ENCODE data around the gene KRT6B. TPM values are rescaled to one million over a fixed set of nuclear protein-coding genes. Genes with fewer than 3 reads are reported as not detected.
"Not testable (repeated sequence)": the region's sequence is repeated elsewhere in the genome, so short reads cannot be mapped to it uniquely, and the experiment has no call there.

The KRT6B gene
- polyA plus RNA-seq, 3 donors, result not detected

- DNase-seq, result no peak
Measured at GRCh38 chr12:52413782-52414345, 38.1 kb downstream of the KRT6B start.

GRCh38 chr12:52413202-52413601 lies 38.7 kb downstream of the KRT6B start:
- DNase-seq, result no peak

GRCh38 chr12:52411815-52412214 lies 40.1 kb downstream of the KRT6B start:
- no peak for DNase-seq

GRCh38 chr12:52410589-52411248 lies 41.2 kb downstream of the KRT6B start:
- DNase-seq, result not testable (repeated sequence)

GRCh38 chr12:52407918-52408317 lies 44.0 kb downstream of the KRT6B start:
- no peak for DNase-seq

GRCh38 chr12:52405922-52406385 lies 46.0 kb downstream of the KRT6B start, which contains the start of gene KRT82:
TSS of gene KRT82 (minus strand) at chr12:52406335. CDS start at chr12:52406277, 58 bp downstream.
- no peak for DNase-seq

GRCh38 chr12:52404951-52405350 lies 47.0 kb downstream of the KRT6B start:
- DNase-seq, result no peak

- DNase-seq, result no peak
Measured at GRCh38 chr12:52403561-52403960, 48.4 kb downstream of the KRT6B start.

- no peak for DNase-seq
Measured at GRCh38 chr12:52402873-52403540, 48.9 kb downstream of the KRT6B start.

GRCh38 chr12:52402377-52402776 lies 49.6 kb downstream of the KRT6B start:
- no peak for DNase-seq

GRCh38 chr12:52401926-52402325 lies 50.0 kb downstream of the KRT6B start:
- no peak for DNase-seq

- DNase-seq, result no peak
Measured at GRCh38 chr12:52401526-52401925, 50.4 kb downstream of the KRT6B start.

- no peak for DNase-seq
Measured at GRCh38 chr12:52400906-52401305, 51.0 kb downstream of the KRT6B start.

GRCh38 chr12:52399756-52400155 lies 52.2 kb downstream of the KRT6B start:
- no peak for DNase-seq

GRCh38 chr12:52398176-52398575 lies 53.8 kb downstream of the KRT6B start:
- no peak for DNase-seq

GRCh38 chr12:52396656-52397055 lies 55.3 kb downstream of the KRT6B start:
- no peak for DNase-seq

Other genes with a start within 250 kb of the KRT6B start
- 10 to 100 TPM; 62.3 to 83.1 (median 64.3) TPM for gene KRT7, start 218.9 kb downstream of the KRT6B start, polyA plus RNA-seq (ENCODE audit: insufficient read length in 3 of 3)
- gene KRT86, start 177.5 kb downstream of the KRT6B start, polyA plus RNA-seq (ENCODE audit: insufficient read length in 3 of 3), result not detected
- gene KRT81, start 160.6 kb downstream of the KRT6B start, polyA plus RNA-seq (ENCODE audit: insufficient read length in 3 of 3), result under 1 TPM in 1 of 3 donors, not detected in 2; 0.11 TPM
- gene KRT83, start 130.7 kb downstream of the KRT6B start, polyA plus RNA-seq (ENCODE audit: insufficient read length in 3 of 3), result not detected
- not detected for gene KRT85, start 84.7 kb downstream of the KRT6B start, polyA plus RNA-seq (ENCODE audit: insufficient read length in 3 of 3)
- not detected for gene KRT84, start 66.5 kb downstream of the KRT6B start, polyA plus RNA-seq (ENCODE audit: insufficient read length in 3 of 3)
- not detected for gene KRT82, start 45.8 kb downstream of the KRT6B start, polyA plus RNA-seq (ENCODE audit: insufficient read length in 3 of 3)
- gene KRT75, start 17.8 kb downstream of the KRT6B start, polyA plus RNA-seq (ENCODE audit: insufficient read length in 3 of 3), result not detected
- gene KRT6C, start 21.7 kb upstream of the KRT6B start, polyA plus RNA-seq (ENCODE audit: insufficient read length in 3 of 3), result not detected
- not detected for gene KRT6A, start 41.1 kb upstream of the KRT6B start, polyA plus RNA-seq (ENCODE audit: insufficient read length in 3 of 3)
- 1 to 10 TPM in 1 of 3 donors, under 1 TPM in 2; 0.44 to 1.1 (median 0.59) TPM for gene KRT5, start 68.2 kb upstream of the KRT6B start, polyA plus RNA-seq (ENCODE audit: insufficient read length in 3 of 3)
- not detected for gene KRT71, start 101.0 kb upstream of the KRT6B start, polyA plus RNA-seq (ENCODE audit: insufficient read length in 3 of 3)
- gene KRT74, start 121.7 kb upstream of the KRT6B start, polyA plus RNA-seq (ENCODE audit: insufficient read length in 3 of 3), result not detected
- under 1 TPM in 1 of 3 donors, not detected in 2; 0.04 TPM for gene KRT72, start 149.3 kb upstream of the KRT6B start, polyA plus RNA-seq (ENCODE audit: insufficient read length in 3 of 3)
- not detected for gene KRT73, start 166.4 kb upstream of the KRT6B start, polyA plus RNA-seq (ENCODE audit: insufficient read length in 3 of 3)
- gene KRT2, start 200.1 kb upstream of the KRT6B start, polyA plus RNA-seq (ENCODE audit: insufficient read length in 3 of 3), result not detected
- gene KRT1, start 228.3 kb upstream of the KRT6B start, polyA plus RNA-seq (ENCODE audit: insufficient read length in 3 of 3), result under 1 TPM; 0.12 to 0.24 (median 0.16) TPM